Frontal cortex (tissue), 4 donors: Measurements from ENCODE around the gene TMA7. TPM values are rescaled to one million over a fixed set of nuclear protein-coding genes. Genes with fewer than 3 reads are reported as not detected.
"Not testable (repeated sequence)": the region's sequence is repeated elsewhere in the genome, so short reads cannot be mapped to it uniquely, and the experiment has no call there.

Experiments
- DNase-seq, 2 donors: peaks; one replicate each; pipeline ENCODE4 v3.0.0; 2012; ENCODE audit warnings: low spot score in 2 of 2
- FAIRE-seq: peaks from 2 replicates; lab custom pipeline; 2012; peaks lifted over from hg19 to GRCh38; lab: Jason Lieb, UNC
- total RNA-seq: library from RNA; depleted of rRNA; stranded (reverse); fragments of >200 nt; gene quantifications from one replicate; pipeline ENCODE4 v1.2.3, GENCODE V29; 2014
- donor health status: control.
- donor health status: control.
- donor health status: control.

TMA7 gene
- total RNA-seq, 1 donor from 2014 or later, result 99.9 TPM

DNA sequence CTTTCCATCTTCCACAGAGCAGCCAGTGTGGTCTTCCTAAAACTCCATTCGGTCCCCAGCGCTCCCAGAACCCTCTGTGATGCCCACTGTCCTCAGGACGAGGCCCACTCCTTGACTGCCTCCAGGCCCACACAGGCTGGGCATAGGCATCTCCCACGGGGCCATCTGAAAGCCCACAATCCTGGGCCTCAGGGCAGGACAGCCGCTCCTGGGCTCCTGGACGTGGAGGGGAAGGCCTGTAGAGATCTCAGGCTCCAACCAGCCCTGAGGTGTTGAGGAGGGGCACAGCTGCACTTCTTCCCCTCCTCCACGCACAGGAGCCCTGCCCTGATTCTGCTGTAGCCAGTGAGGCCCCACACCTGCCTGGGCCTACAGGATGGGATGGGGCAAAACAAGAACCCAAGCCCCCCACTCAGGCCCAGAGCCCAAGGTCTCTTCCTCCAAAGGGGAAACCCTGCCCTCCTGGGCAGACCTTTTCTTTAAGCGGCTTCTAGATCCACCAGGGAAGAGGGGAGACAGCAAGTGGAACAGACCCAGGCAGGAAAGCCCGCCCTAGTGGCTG, 38.0 kb downstream of the TMA7 start:
- no peak for FAIRE-seq
- no peak for DNase-seq

DNA sequence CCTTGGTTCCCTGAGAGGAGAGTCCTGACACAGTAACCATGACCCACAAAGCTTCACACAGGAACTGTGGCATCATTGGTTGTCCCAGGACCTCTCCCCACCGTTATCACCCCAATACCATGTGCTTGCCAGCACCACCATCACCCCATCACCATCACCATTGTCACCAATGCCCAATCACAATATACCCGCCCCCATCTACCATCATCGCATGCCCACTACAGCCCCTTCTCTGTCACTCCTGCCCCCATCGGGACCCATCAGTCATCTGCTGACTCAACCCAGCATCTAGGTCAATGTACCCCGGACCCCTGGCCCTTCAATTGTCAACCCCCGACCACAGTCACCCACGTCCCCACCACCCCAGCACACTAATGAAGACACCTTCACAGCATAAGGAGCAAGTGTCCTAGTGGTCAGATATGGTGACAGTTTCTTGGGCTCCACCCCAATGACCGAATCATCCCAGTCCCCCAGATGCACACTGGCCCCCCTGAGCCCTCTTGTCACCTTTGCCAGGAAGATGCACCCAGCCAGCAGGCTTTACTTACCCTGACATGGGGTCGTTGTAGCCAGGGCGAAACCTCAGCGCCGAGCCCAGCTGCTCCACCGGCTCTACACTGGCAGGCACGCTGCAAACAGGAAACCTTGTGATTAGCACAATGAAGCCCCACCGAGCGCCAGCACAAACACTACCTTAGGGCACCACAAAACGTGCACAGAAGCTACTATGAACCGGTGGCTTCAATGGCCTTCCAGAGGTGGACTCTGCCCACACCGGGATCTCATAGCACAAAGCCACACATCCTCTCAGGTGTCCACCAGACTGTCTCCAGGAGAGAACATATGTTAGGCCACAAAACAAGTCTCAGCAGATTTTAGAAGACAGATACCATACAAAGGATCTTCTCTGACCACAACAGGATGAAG, 38.8 kb downstream of the TMA7 start:
- no peak for DNase-seq
- no peak for FAIRE-seq

DNA sequence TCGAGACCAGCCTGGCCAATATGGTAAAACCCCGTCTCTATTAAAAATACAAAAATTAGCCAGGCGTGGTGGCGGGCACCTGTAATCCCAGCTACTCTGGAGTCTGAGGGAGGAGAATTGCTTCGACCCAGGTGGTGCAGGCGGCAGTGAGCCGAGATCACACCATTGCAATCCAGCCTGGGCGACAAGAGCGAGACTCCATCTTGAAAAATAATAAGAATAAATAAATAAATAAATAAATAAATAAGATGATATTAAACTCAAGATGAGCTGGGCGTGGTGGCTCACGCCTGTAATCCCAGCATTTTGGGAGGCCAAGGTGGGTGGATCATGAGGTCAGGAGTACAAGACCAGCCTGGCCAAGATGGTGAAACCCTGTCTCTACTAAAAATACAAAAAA, 40.8 kb downstream of the TMA7 start:
- FAIRE-seq, DNase-seq: not testable (repeated sequence)

GRCh38 chr3:48482822-48483221, 42.8 kb downstream of the TMA7 start:
- FAIRE-seq, DNase-seq: not testable (repeated sequence)

DNA sequence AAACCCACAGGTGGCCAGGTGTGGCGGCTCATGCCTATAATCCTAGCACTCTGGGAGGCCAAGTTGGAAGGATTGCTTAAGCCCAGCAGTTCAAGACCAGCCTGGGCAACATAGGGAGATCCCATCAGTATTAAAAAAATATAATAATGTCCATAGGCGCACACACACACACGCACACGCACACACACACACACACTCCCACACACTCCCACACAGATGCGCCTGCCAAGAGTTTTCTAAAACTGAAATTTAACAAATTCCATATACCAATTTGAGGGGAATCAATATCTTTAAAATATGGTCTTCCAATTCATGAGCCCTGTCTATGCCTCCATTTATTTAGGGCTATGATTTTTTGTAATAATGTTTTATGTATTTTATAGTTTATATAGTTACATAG, 46.9 kb downstream of the TMA7 start:
- no peak for FAIRE-seq
- DNase-seq, result no peak

DNA sequence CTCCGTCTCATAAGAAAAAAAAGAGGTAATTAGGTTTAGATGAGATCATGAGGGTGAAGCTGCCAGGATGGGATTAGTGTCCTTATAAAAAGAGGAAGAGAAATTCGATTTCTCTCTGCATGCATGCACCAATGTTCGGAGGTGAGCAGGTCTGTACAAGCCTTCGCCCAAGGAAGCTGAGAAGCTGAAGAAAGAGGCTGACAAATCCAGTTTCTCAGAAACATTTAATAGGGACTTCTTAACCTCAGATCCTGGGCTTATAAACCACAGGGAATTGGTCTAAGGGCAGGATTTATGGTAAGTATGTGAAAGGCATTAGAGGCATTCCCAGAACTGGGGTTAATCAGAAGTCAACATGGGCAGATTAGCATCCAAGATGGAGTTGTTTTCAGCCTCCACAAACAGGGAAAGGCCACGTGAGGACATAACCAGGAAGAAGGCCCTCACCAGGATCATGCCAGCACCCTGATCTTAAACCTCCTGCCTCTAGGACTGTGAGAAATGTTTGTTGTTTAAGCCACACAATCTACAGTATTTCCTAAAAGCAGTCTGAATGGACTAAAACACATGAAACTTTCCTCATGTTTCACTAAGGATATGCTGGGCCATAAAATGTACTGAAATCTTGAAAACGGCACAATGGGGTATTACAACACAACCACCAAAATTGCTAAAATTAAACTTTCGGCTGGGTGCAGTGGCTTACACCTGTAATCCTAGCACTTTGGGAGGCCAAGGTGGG, 52.6 kb downstream of the TMA7 start:
- DNase-seq, result no peak
- FAIRE-seq, result no peak

GRCh38 chr3:48493203-48493501, 53.1 kb downstream of the TMA7 start:
- no peak for DNase-seq

More at GRCh38 chr3:48493203-48493501, 53.1 kb downstream of the TMA7 start:
- no peak for FAIRE-seq

Other genes starting within 250 kb of the TMA7 start
- not detected for gene CAMP, start 216.8 kb upstream of the TMA7 start, total RNA-seq
- gene ZNF589, start 199.2 kb upstream of the TMA7 start, total RNA-seq, result 23.2 TPM
- gene NME6, start 138.9 kb upstream of the TMA7 start, total RNA-seq, result 20.8 TPM
- gene SPINK8, start 106.6 kb upstream of the TMA7 start, total RNA-seq, result not detected
- 1.6 TPM for gene FBXW12, start 68.0 kb upstream of the TMA7 start, total RNA-seq
- gene PLXNB1, start 10.2 kb upstream of the TMA7 start, total RNA-seq, result 32.2 TPM
- gene CCDC51, start 138 bp upstream of the TMA7 start, total RNA-seq, result 12.6 TPM
- 7.3 TPM for gene ATRIP, start 6.5 kb downstream of the TMA7 start, total RNA-seq
- 81.1 TPM for gene SHISA5, start 63.9 kb downstream of the TMA7 start, total RNA-seq
- 22.0 TPM for gene PFKFB4, start 116.5 kb downstream of the TMA7 start, total RNA-seq
- not detected for gene UCN2, start 123.5 kb downstream of the TMA7 start, total RNA-seq
- 1.2 TPM for gene COL7A1, start 155.1 kb downstream of the TMA7 start, total RNA-seq
- gene UQCRC1, start 169.4 kb downstream of the TMA7 start, total RNA-seq, result 149 TPM
- not detected for gene TMEM89, start 181.5 kb downstream of the TMA7 start, total RNA-seq
- 4.1 TPM for gene SLC26A6, start 195.2 kb downstream of the TMA7 start, total RNA-seq
- gene CELSR3, start 222.6 kb downstream of the TMA7 start, total RNA-seq, result 27.7 TPM
- 6.1 TPM for gene NCKIPSD, start 245.7 kb downstream of the TMA7 start, total RNA-seq